ENCODE results near the gene MAD1L1. TPM values are rescaled to one million over a fixed set of nuclear protein-coding genes. Genes with fewer than 3 reads are reported as not detected.

MAD1L1 gene
- total RNA-seq, 1 donor from 2014 or later: 53.8 TPM

DNA sequence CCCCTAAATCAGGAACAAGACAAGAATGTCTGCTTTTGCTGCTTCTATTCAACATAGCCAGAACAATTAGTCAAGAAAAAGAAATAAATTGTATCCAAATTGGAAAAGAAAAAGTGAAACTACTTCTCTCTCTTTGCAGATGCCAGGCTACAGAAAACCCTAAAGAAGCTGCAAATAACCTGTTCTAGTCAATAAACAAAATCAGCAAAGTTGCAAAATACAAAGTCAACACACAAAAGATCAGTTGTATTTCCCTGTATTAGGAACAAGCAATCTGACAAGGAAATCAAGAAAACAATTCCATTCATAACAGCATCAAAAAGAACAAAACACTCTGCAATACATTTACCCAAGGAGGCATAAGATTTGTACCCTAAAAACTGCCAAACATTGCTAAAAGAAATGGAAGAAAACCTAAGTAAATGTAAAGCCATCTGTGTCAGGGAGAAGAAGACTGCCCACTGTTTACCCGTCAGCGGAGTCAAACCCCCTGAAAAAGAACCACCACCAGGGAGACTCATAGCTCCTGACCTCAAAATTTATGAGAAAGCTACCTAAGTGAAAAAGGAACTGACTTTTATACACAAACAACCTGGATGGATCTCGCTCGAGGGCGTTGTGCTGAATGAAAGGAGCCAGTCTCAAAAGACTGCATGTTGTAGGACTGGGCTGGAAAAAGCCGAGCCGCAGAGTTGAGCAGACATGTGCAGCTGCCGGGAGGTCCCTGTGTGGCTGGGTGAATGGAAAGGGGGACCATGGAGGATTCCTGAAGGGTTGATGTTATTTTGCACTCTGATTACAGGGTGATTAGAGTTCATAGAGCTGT, 263.1 kb downstream of the MAD1L1 start:
- no peak overlapping the region for H3K4me3 Mint-ChIP-seq
- DNase-seq (ENCODE audit: low read depth, low spot score): no peak
- no peaks in the 10 kb centered on the region for H3K9me3 Mint-ChIP-seq
- peaks cover 8% of the 10 kb centered on the region for H3K36me3 Mint-ChIP-seq (ENCODE audit: low read depth)
- no peaks in the 10 kb centered on the region for H3K27me3 Mint-ChIP-seq (ENCODE audit: low read depth)
- TF ChIP-seq, protein P1, sequence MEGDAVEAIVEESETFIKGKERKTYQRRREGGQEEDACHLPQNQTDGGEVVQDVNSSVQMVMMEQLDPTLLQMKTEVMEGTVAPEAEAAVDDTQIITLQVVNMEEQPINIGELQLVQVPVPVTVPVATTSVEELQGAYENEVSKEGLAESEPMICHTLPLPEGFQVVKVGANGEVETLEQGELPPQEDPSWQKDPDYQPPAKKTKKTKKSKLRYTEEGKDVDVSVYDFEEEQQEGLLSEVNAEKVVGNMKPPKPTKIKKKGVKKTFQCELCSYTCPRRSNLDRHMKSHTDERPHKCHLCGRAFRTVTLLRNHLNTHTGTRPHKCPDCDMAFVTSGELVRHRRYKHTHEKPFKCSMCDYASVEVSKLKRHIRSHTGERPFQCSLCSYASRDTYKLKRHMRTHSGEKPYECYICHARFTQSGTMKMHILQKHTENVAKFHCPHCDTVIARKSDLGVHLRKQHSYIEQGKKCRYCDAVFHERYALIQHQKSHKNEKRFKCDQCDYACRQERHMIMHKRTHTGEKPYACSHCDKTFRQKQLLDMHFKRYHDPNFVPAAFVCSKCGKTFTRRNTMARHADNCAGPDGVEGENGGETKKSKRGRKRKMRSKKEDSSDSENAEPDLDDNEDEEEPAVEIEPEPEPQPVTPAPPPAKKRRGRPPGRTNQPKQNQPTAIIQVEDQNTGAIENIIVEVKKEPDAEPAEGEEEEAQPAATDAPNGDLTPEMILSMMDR (conservative IDR thresholded peaks at IDR 0.05): no peak
- peaks cover 20% of the 10 kb centered on the region for H3K4me1 Mint-ChIP-seq
- H3K27ac Mint-ChIP-seq (ENCODE audit: unreplicated experiment): no peak overlapping the region

DNA sequence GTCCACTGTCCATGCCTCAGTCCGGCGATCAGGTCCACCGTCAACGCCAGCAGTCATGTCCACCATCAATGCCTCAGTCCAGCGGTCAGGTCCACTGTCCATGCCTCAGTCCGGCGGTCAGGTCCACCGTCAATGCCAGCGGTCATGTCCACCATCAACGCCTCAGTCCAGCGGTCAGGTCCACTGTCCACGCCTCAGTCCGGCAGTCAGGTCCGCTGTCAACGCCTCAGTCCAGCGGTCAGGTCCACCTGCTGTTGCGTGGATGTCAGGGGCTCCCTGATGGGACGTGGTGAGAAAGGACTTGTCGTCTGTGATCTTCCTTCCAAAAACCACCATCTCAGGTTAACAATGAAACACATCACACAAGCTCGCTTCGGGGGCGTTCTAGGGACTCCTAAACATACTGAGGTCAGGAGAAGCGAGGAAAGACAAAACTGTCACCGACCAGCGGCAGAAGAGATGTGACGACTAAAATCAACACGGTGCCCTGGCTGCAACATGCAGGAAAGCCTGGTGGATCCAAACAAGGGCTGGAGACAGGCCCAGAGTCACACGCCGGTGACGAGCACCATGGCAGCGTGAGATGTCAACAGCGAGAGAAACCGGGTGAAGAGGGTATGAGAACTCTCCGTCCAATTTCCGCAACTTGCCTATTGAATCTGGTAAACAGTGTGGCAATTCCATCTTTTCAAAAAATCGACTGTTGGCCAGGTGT, 264.2 kb downstream of the MAD1L1 start:
- Mint-ChIP-seq H3K27me3 (ENCODE audit: low read depth) (no peaks in the 10 kb centered on the region), H3K4me1 (peaks cover 17% of the 10 kb centered on the region), H3K36me3 (ENCODE audit: low read depth) (peaks cover 10% of the 10 kb centered on the region), H3K4me3 (no peak overlapping the region), H3K9me3 (no peaks in the 10 kb centered on the region), H3K27ac (ENCODE audit: unreplicated experiment) (no peak overlapping the region)
- TF ChIP-seq, protein P1 (conservative IDR thresholded peaks at IDR 0.05): no peak
- no peak for DNase-seq (ENCODE audit: low read depth, low spot score)

DNA sequence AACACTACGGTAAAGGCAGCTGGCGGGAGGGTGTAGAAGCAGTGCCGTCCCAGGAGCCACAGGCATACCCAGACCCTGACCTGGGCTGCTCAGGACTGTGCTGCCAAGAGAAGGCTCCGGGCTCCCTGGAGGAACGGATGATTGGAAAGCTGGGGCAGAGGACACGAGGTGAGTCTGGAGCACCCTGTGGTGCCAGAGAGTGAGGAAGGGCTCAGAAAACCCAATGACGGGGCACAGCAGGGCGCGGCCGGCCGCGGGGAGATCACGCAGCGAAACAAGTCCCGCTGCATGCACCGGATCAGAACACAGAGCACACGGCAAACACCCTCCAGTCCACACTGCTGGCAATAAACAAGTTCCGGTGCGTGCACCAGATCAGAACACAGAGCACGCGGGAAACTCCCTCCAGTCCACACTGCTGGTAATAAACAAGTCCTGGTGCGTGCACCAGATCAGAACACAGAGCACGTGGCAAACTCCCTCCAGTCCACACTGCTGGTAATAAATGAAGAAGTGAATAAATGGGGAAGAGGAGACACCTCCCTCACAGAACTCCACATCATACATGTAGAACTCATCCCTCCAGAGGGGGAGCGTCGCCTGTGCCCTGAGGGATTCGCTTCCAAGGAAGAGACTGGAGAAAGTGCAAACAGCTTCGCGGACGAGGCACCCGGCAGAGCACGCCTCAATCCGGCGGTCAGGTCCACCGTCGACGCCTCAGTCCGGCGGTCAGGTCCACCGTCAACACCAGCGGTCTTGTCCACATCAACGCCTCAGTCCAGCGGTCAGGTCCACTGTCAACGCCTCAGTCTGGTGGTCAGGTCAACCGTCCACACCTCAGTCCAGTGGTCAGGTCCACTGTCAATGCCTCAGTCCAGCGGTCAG, 265.0 kb downstream of the MAD1L1 start:
- no peaks in the 10 kb centered on the region for H3K27me3 Mint-ChIP-seq (ENCODE audit: low read depth)
- no peak overlapping the region for H3K4me3 Mint-ChIP-seq
- peak overlapping the region; percentile 57 for H3K27ac Mint-ChIP-seq (ENCODE audit: unreplicated experiment)
- peaks cover 10% of the 10 kb centered on the region for H3K36me3 Mint-ChIP-seq (ENCODE audit: low read depth)
- peaks cover 17% of the 10 kb centered on the region for H3K4me1 Mint-ChIP-seq
- TF ChIP-seq, protein P1 (conservative IDR thresholded peaks at IDR 0.05): no peak
- no peak for DNase-seq (ENCODE audit: low read depth, low spot score)
- no peaks in the 10 kb centered on the region for H3K9me3 Mint-ChIP-seq

DNA sequence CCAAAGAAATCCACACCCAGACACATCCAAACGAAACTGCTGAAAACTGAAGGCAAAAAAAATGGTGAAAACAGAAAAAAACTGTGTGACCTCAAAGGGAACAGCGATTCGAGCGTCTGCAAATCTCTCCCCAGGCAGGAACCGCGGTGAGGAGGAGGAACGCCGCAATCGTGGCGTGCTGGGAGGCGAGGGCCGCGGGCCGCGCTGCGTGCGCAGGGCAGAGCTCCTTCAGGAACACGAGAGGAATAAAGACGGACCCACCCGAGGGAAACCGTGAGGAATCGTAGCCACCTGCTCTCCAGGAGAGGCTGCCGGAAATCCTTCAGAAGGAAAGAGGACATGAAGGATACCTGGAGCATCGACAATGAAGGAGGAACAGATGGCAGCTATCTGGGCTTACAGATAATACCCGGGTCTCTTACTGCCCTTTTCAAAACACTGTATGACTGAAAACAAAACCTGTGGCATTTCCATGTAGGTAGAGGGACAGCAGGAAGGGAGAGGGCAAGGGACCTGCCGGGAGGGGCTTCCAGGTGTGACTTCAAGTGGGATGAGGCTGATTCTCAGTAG, 266.0 kb downstream of the MAD1L1 start:
- TF ChIP-seq, protein P1 (conservative IDR thresholded peaks at IDR 0.05): no peak

More for the DNA sequence above, 266.0 kb downstream of the MAD1L1 start:
- Mint-ChIP-seq H3K27ac (ENCODE audit: unreplicated experiment) (no peak overlapping the region), H3K9me3 (peaks cover 1% of the 10 kb centered on the region), H3K36me3 (ENCODE audit: low read depth) (peaks cover 18% of the 10 kb centered on the region), H3K4me3 (no peak overlapping the region), H3K4me1 (peaks cover 17% of the 10 kb centered on the region), H3K27me3 (ENCODE audit: low read depth) (no peaks in the 10 kb centered on the region)
- DNase-seq (ENCODE audit: low read depth, low spot score): no peak

All from neural crest cell (in vitro differentiated cells).